HG03460 (cell line): ENCODE results near the gene KRTAP10-4.
"Not testable (repeated sequence)": the region's sequence is repeated elsewhere in the genome, so short reads cannot be mapped to it uniquely, and the experiment has no call there.

Experiments
- ATAC-seq: cut with Tn5 transposase; IDR thresholded peaks from one replicate; pipeline ENCODE4 v1.9.1; 2021; ENCODE audit not compliant: unreplicated experiment

Gene KRTAP10-4

DNA sequence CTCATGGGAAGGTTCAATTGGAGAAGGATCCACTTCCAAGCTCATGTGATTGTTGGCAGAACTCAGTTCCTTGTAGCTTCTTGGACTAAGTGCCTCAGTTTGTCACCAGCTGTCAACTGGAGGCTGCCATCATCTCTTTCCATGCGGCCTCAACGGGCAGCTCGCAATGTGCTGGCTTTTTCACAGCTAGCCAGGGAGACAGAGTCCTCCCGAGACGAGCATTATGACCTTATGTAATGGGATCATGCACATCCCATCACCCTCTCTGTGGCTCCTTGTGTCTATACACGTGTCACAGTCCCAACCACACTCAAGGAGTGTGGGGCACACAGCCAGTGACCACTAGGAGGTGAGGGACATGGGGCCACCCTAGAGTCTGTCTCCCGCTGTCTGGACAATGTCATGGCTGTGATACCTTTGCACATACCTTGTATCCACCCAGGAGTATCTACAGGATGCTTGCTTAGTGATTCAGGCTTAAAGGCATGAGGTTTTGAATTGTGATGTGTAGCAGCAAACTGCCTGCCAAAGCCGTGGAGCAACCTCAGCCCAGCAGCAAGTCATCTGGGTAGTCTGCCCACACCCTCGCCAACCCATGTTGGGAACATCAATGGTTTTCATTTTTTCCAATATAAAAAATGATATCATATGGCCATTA, 22.7 kb downstream of the KRTAP10-4 start:
- ATAC-seq, result no peak

DNA sequence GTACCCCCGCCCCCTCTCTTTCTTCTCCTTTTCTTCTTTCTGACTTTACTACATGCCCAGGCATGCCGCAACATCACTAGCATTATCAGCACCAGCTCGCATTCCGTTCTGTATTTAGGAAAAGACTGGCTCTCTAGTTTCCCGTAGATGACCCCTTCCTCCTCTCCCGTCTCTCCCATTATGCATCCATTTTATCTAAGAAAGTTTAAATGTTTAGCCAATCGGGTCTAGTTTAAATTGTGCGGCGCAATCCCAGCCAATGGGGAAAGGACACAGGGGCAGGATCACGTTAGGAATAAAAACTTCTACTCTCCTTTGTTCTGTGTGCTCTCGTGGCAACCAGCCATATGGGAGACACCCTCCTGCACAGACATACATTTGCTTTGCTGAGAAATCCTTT, 24.5 kb downstream of the KRTAP10-4 start:
- no peak for ATAC-seq

DNA sequence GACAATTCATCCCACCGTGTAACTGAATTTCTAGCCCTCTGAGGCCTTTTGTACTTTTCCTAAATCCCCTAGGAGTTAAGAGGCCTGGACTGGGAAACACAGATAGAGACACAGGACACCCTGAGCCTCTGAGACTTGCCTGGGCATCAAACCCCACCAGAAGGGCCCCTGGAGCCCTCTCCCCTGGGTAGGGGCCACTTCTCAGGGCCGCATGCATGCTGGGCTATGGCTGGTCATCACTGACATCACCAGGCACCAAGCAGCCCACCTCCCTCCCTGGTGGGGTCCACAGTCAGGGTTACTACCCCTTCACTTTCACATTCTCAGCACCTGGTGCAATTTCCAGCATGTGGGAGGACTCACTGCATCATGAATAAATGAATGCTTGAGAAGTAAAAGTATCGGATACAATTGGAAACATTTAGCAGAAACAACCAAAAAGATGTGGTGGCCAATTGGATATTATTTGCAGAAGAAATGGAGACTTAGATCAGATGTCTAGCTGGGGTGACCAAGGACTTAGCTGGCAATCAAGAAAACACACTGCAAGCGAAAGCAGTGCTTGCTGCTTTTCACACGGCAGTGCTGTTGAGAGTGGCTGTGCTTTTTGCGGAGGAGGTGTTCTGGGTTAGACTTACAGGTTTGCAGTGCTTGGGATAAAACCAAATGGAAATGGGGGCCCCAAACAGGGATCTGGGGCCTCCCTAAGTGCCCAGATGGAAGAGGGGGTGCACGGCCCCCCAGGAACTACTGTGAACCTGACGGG, 25.9 kb downstream of the KRTAP10-4 start:
- ATAC-seq, result no peak

DNA sequence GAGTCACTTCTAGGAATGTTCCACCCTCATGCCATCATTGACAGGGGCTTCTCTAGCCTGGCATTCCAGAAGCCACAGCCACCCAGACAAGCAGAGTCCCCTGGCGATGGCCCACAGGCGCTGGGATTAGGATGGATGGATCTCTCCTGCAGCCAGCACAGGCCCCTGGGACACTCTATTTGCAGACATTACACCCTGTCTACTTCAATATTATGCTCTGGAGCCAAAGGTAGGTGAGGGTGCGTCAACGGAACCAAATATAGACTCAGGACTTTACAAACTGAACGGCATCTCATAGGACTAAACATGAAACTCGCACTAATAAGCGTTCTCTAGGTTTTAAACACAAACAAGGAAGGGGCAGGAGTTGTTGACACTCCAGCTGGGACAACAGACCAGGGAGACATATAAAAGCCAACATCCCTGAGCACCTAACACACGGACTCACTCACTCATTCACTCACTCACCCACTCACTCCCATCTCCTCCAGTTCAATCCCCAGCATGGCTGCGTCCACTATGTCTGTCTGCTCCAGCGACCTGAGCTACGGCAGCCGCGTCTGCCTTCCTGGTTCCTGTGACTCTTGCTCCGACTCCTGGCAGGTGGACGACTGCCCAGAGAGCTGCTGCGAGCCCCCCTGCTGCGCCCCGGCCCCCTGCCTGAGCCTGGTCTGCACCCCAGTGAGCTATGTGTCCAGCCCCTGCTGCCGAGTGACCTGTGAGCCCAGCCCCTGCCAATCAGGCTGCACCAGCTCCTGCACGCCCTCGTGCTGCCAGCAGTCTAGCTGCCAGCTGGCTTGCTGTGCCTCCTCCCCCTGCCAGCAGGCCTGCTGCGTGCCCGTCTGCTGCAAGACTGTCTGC, 26.8 kb downstream of the KRTAP10-4 start, which contains the start of gene KRTAP10-7:
TSS of gene KRTAP10-7 (plus strand) at position 480 of the 861 bp plus-strand sequence. CDS start at position 505, 25 bp downstream.
- not testable (repeated sequence) for ATAC-seq

DNA sequence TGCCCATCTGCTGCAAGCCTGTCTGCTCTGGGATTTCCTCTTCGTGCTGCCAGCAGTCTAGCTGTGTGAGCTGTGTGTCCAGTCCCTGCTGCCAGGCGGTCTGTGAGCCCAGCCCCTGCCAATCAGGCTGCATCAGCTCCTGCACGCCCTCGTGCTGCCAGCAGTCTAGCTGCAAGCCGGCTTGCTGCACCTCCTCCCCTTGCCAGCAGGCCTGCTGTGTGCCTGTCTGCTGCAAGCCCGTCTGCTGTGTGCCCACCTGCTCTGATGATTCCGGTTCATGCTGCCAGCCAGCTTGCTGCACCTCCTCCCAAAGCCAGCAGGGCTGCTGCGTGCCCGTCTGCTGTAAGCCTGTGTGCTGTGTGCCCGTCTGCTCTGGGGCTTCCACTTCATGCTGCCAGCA, 27.6 kb downstream of the KRTAP10-4 start:
- ATAC-seq, result not testable (repeated sequence)

DNA sequence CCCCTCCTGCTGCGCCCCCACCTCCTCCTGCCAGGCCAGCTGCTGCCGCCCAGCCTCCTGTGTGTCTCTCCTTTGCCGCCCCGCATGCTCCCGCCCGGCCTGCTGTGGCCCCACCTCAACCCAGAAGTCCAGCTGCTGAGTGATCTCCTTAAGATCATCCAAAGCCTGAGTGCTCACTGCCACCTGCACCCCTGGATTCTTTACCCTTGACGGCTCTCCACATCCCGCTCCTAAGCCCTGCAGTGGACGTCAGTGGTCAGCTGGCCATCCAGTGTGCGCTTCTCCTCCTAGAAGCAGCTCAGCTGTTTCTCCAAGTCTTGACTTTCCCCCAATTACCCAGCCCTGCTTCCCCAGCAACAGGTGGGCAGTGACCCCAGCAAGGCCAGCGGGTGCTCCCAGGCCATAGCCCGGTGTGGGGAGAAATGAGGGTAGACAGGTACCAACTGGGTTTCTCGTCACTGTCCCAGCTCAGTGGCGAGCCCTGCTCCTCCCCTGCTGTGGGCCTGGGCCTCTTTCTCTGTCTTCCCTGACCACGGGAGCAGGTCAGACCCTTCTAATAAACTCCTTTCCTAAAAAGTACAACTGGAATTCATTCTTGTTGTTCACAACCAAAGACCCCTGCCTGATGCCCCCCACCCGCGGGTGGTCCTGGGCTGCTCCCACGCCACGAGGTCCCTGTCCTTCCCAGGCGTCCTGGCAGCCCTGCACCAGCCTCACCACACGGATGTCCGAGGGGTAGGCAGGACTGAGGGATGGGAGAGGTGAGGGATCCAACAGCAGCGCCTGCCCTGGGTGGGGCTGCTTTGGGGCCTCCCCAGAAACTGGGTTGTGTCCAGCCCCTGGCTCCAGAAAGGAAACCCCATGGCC, 28.3 kb downstream of the KRTAP10-4 start:
- ATAC-seq, result no peak

DNA sequence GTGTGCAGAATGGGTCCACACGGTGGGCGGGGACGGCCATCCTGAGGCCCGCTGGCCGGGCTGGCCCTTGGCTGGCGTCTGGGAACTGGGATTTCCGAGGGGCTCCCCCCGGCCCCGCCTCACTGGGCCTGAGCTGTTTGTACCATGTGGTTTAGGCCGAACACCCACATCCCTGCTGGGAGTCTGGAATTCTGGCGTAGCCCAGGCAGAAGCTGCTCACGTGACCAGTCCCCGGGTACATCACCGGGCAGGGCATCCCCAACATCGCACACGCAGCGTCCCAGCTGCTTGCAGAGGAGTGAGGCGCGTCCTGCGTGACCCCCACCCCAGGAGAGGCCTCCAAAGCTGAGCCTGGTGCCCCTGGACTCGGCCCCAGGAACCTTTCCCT, 28.9 kb downstream of the KRTAP10-4 start:
- ATAC-seq, result no peak

DNA sequence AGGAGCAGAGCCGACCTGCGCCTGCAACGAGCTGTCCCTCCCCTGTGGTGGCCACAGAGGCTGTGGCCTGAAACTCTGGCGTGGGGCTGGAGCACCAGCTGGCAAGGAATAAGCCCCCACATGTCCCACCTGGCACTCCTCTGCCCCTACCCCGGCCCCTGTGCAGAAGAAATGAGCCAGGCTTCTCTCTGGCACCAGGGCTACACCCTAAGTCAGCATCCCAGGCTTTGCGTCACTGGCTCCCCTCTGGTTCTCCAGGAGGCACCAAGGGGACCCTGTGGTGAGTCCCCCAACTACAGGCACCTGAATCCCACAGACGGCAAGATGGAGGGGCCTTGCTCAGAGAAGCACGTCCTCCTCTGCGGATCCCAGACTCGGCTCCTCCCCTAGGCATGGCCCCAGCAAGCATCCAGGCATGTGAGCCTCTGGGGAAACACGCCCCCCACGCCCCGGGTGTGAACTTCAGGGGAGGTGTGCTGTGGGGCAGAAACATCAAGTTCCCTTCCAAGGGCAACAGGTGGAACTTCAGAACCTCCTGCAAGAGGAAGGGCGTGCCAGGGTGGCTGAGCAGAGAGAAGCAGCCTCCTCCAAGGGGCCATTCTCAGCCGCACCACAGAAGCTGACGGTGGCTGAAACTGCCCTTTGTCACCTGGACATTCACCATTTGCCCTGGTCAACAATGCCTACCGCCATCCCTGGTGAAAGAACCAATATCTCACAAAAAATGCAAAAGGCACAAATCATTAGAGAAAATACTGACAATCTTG, 29.8 kb downstream of the KRTAP10-4 start:
- no peak for ATAC-seq

DNA sequence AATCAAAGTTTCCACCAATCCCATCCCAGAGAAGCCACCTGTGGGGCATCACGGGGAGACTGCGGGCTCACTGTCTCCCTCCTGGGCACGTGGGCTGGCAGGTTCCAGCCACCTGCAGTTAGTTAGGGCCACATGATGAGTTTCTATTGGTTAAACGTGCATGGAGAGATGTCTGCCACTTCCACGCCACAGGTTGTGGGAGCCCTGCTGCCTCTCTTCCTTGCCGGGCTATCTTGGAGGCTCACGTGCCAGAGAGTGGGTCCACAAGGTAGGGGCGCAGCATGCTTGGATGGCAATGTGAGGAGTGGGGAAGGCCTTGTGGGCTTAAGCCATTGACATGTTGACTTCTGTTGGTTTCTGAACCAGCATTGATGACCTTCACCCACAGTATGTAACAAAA, 30.4 kb downstream of the KRTAP10-4 start:
- no peak for ATAC-seq

DNA sequence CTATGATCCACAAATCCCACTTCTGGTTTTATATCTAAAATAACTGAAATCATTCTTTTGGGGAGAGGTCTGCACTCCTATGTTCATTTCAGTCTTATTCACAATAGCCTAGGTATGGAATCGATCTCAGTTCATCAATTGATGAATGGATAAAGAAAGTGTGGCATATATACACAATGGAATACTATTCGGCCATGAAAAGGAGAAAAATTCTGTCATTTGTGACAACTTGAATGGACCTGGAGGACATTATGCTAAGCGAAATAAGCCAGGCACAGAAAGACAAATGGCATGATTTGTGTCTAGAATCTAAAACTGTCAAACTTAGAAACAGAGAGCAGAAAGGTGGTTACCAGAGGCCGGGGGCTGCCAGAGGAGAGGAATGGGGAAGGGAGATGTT, 33.0 kb downstream of the KRTAP10-4 start:
- ATAC-seq, result no peak

DNA sequence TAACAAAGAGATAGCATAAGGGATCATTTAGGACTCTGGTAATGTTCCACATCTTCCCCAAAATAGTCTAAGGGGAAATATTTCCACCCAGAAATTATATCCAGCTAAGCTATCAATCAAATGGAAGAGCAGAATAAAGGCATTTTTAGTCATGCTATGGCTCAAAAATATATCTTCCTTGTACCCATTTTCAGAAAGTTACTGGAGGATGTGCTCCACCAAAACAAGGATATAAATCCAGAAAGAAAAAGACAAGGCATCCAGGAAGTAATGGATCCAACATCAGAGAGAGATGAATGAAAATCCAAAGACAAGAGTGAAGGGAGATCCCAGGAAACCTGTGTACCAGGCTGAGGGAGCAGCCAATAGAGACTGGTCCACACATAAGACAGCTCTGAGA, 35.7 kb downstream of the KRTAP10-4 start:
- no peak for ATAC-seq

DNA sequence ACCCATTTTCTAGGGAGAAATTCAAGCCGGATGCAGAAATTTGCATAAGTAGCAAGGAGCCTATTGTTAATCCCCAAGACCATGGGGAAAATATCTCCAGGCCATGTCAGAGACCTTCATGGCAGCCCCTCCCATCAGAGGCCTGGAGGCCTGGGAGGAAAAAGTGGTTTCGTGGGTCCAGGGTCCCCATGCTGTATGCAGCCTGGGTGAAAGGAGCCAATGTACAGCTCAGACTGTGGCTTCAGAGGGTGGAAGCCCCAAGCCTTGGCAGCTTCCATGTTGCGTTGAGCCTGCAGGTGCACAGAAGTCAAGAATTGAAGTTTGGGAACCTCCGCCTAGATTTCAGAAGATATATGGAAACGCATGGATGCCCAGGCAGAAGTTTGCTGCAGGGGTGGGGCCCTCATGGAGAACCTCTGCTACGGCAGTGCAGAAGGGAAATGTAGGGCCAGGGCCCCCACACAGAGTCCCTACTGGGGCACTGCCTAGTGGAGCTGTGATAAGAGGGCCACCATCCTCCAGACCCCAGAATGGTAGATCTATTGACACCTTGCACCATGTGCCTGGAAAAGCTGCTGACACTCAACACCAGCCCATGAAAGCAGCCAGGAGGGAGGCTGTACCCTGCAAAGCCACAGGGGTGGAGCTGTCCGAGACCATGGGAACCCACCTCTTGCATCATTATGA, 36.8 kb downstream of the KRTAP10-4 start:
- not testable (repeated sequence) for ATAC-seq

DNA sequence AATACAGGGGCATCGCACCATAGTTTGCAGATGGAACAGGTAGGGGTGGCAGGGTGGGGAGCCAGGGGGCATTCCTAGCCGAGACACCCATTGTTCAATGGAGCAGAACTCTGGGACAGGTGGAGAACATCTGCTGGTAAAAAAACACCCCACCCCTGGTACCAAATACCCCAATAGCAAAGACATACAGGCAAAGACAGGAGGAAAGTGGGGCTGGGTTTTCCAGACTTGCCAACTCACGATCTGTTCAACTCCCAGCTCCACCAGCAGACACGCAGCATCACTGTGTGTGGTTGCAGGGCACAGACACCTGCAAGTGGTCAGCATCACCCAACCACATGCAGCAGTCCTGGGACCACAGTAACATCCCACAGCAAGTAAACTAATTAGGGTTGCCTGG, 38.0 kb downstream of the KRTAP10-4 start:
- no peak for ATAC-seq

DNA sequence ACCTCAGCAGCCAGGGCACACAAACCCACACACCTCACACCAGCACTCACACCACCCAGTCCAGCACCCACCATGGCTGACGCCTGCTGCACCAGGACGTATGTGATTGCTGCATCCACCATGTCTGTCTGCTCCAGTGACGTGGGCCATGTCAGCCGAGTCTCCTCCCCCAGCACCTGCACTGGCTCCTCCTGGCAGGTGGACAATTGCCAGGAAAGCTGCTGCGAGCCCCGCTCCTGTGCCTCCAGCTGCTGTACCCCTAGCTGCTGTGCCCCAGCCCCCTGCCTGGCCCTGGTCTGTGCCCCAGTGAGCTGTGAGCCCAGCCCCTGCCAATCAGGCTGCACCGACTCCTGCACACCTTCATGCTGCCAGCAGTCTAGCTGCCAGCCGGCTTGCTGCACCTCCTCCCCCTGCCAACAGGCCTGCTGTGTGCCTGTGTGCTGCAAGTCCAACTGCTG, 38.5 kb downstream of the KRTAP10-4 start, which contains the start of gene KRTAP10-8:
TSS of gene KRTAP10-8 (plus strand) at position 51 of the 458 bp plus-strand sequence. CDS start at position 73, 22 bp downstream.
- ATAC-seq, result no peak

DNA sequence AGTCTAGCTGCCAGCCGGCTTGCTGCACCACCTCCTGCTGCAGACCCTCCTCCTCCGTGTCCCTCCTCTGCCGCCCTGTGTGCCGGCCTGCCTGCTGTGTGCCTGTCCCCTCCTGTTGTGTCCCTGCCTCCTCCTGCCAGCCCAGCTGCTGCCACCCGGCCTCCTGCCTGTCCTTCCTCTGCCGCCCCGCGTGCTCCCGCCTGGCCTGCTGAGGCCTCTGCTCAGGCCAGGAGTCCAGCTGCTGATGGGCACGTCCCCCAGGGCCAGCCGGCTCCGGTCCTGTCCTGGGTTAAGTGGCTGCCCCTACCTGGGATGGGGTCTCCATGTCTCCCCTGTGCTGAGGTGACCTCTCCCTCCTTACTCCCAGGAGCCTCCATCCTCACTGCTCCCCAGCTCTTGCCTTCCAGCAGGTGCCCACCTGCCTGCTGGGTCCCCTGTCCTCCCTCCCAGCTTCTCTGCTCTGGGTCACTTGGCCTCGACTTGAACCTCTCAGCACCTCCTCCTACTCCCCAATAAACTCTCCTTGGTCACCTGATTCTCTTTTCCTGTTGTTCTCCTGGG, 39.2 kb downstream of the KRTAP10-4 start:
- no peak for ATAC-seq

DNA sequence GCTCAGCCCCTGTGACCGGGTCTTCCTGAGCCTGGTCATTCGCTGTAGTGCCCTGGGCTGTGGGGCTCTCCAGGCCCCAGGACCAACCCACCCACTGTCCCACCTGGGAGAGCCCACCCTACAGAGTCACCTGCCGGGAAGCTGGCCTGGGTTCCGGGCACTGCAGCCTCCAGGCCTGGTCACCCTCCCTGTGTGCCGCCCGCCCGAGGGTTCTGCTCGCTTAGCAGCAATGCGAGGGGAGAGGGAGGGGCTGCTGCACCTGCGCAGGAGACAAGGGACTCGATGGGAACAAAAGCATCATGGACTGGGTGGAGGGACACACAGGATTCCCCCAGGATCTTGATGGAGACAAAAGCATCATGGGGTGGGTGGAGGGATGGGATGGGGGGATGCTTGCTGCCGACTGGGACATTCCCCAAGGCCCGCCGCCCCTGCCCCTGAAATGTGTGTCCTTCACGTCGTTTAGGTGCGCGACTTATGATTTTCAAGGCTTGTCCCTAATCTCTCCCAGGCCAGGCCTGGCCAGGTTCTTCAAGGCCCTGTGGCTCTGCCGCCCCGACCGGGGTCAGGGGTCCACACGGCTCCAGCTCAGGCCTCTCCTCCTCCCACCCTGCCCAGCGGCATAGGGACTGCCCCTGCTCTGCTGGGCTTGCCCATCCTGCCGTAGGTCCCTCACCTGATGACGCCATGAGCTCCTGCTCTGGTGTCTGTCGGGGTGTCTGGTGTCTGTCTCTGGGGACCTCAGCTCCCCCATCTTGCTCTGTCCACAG, 40.0 kb downstream of the KRTAP10-4 start:
- ATAC-seq, result no peak

DNA sequence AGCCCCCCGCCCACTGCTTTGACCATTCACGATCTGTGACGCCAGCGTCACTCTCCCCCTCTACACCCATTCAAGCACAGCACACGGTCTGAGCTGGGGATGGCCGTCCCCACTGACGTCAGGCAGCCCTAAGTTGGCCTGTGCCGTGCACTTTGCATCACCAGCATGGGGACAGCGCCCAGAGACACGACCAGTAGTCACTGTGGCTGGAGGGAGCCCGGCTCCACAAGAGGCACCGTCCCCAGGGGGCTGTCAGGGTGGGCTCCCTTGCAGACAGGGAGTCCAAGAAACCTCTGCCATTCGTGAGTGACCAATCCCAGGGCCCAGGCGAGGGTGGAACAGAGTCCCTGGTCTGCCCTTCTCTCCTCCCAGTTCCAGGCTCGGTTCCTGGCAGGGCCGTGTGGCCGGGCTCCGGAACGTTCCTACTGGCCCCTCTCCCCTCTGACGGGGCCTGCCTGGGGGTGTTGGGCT, 40.7 kb downstream of the KRTAP10-4 start:
- no peak for ATAC-seq

DNA sequence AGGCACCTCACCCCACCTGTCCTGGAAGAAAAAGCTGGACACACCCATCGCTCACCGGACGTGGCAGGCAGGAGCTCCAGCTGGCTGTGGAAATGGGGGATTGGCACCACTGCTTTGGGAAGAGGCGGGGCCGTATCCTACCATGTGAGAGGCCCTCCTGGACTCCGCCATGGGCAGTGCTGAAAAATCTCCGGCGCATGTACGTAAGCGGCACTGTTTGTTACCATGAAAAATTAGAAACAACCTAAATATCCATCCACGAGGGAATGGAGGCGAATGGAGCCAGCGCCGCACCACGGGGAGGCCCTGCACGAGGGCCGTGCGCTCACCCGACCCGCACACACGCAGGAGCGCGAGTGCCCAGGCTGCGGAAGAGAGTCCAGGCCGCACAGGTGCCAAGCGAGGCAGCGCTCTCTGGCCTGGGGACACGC, 41.4 kb downstream of the KRTAP10-4 start:
- ATAC-seq, result no peak
